Measurements from ENCODE around the gene CCDC32. TPM values are rescaled to one million over a fixed set of nuclear protein-coding genes. Genes with fewer than 3 reads are reported as not detected.

The CCDC32 gene, protein sequence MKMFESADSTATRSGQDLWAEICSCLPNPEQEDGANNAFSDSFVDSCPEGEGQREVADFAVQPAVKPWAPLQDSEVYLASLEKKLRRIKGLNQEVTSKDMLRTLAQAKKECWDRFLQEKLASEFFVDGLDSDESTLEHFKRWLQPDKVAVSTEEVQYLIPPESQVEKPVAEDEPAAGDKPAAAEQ
- total RNA-seq (2021), result 12.8 to 15.6 TPM (median 13.7 TPM) in 3 replicates
- Bru-seq, nascent RNA, result percentile 66 among the genes with signal in this experiment
- long read RNA-seq, experiment 1, transcript CCDC32-202 (4 exons, 1,519 nt), result major isoform, 8 of 20 reads
- long read RNA-seq, experiment 1, partial matches to known transcripts, result 4 of 20 reads
- long read RNA-seq, experiment 1, other reads (novel, unspliced or antisense), result 7 of 20 reads
- long read RNA-seq, experiment 2, transcript CCDC32-202 (4 exons, 1,519 nt), result major isoform, 5 of 16 reads
- long read RNA-seq, experiment 2, partial matches to known transcripts, result 2 of 16 reads
- long read RNA-seq, experiment 2, other reads (novel, unspliced or antisense), result 8 of 16 reads
- long read RNA-seq, experiment 3, transcript CCDC32-202 (4 exons, 1,519 nt), result major isoform, 11 of 17 reads
- long read RNA-seq, experiment 3, partial matches to known transcripts, result 2 of 17 reads
- long read RNA-seq, experiment 3, other reads (novel, unspliced or antisense), result 4 of 17 reads

DNA sequence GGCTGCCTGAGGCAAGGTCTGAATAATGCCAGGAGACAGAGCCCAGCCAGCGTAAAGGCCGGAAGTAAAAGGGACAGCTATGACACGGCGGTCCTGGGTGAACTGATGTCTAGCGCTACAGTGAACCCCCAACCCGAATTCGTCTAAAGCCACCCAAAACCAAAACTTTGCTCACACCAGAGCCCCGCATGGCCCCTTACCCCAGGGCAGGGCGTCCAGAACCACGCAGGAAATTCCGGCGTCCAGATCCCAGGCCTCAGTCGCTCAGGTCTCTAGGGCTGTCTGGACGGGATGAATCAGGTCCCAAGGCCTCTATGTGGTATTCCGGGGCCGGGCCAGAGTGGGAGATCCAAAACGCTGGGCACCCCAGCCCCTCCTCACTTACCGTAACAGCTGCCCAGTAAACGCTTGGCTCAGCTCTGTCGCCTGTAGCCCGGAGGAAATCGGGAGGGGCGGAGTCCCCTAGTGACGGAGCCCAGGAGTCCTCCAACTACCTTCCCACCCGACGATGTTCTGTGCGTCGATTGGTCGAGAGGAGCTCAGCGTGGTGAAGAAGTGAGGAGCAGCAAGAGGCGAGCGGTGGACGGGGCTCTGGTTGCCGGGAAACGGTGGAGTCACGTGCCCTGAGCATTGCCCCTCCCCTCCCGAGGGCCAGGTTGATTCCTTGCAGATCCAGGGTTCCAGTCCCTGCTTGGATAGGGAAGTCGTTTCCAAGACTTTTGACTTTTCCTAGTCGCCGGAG lies at the start of gene CCDC32:
Gene CCDC32, minus strand, starts transcription at position 452 of the 742 bp plus-strand sequence. CDS start 2,027 bp downstream, outside the sequence.
- H3K27ac Mint-ChIP-seq, result peak within 1 kb of the TSS; percentile 92
- no peaks in the 10 kb centered on the region for H3K27me3 Mint-ChIP-seq (ENCODE audit: low read depth)
- POLR2A ChIA-PET, result interaction anchor here (0.5 to 1.1 kb wide), 6 partner anchors 10 to 764 kb away, joined by 3 to 5 read pairs (median 3); no protein-coding TSS in a partner anchor
- peak; percentile 97 for DNase-seq (ENCODE audit: low spot score)
- CTCF ChIA-PET, result interaction anchor here (0.5 to 1.9 kb wide), 20 partner anchors 8 to 578 kb away, joined by 3 to 15 read pairs (median 4); partner anchors contain the start of gene VPS18
- H3K36me3 Mint-ChIP-seq, result no peaks in the 10 kb centered on the region
- ATAC-seq, result peak; percentile 98
- H3K4me1 Mint-ChIP-seq, result peaks cover 23% of the 10 kb centered on the region
- H3K9me3 Mint-ChIP-seq, result no peaks in the 10 kb centered on the region
- peak within 1 kb of the TSS; percentile 89 for H3K4me3 Mint-ChIP-seq
- TF ChIP-seq NFE2L1 (CRISPR knock-in tag; IDR thresholded peaks at IDR 0.05) (no peak), E2F4 (CRISPR knock-in tag; IDR thresholded peaks at IDR 0.05; ENCODE audit: borderline replicate concordance, low read depth) (no peak), SP1 (CRISPR knock-in tag; conservative IDR thresholded peaks at IDR 0.05) (0 out of 2 replicates have a peak, but pooled peaks have one; percentile 34), GABPB1 (CRISPR knock-in tag; IDR thresholded peaks at IDR 0.05) (no peak), ZNF317 (CRISPR knock-in tag; IDR thresholded peaks at IDR 0.05; ENCODE audit: borderline replicate concordance, low read depth) (no peak), ETV6 (CRISPR knock-in tag; IDR thresholded peaks at IDR 0.05) (peak; percentile 62; the same call in 1 of the 2 replicates), TCF7 (CRISPR knock-in tag; IDR thresholded peaks at IDR 0.05; ENCODE audit: low read depth) (no peak), HMGA2 (CRISPR knock-in tag; IDR thresholded peaks at IDR 0.05) (no peak), NFYB (CRISPR knock-in tag; conservative IDR thresholded peaks at IDR 0.05; ENCODE audit: low read depth) (peak; percentile 54; the same call in 1 of the 2 replicates), FOXK1 (CRISPR knock-in tag; IDR thresholded peaks at IDR 0.05) (no peak), JAZF1 (CRISPR knock-in tag; IDR thresholded peaks at IDR 0.05) (no peak), ZNF532 (CRISPR knock-in tag; IDR thresholded peaks at IDR 0.05; ENCODE audit: borderline replicate concordance) (no peak)
- TF ChIP-seq, protein P1, sequence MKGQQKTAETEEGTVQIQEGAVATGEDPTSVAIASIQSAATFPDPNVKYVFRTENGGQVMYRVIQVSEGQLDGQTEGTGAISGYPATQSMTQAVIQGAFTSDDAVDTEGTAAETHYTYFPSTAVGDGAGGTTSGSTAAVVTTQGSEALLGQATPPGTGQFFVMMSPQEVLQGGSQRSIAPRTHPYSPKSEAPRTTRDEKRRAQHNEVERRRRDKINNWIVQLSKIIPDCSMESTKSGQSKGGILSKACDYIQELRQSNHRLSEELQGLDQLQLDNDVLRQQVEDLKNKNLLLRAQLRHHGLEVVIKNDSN (CRISPR knock-in tag; IDR thresholded peaks at IDR 0.05), result peak; percentile 98
- TF ChIP-seq, protein P2, sequence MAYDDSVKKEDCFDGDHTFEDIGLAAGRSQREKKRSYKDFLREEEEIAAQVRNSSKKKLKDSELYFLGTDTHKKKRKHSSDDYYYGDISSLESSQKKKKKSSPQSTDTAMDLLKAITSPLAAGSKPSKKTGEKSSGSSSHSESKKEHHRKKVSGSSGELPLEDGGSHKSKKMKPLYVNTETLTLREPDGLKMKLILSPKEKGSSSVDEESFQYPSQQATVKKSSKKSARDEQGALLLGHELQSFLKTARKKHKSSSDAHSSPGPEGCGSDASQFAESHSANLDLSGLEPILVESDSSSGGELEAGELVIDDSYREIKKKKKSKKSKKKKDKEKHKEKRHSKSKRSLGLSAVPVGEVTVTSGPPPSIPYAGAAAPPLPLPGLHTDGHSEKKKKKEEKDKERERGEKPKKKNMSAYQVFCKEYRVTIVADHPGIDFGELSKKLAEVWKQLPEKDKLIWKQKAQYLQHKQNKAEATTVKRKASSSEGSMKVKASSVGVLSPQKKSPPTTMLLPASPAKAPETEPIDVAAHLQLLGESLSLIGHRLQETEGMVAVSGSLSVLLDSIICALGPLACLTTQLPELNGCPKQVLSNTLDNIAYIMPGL (CRISPR knock-in tag; IDR thresholded peaks at IDR 0.05), result no peak
- TF ChIP-seq, protein P3, sequence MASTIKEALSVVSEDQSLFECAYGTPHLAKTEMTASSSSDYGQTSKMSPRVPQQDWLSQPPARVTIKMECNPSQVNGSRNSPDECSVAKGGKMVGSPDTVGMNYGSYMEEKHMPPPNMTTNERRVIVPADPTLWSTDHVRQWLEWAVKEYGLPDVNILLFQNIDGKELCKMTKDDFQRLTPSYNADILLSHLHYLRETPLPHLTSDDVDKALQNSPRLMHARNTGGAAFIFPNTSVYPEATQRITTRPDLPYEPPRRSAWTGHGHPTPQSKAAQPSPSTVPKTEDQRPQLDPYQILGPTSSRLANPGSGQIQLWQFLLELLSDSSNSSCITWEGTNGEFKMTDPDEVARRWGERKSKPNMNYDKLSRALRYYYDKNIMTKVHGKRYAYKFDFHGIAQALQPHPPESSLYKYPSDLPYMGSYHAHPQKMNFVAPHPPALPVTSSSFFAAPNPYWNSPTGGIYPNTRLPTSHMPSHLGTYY (CRISPR knock-in tag; IDR thresholded peaks at IDR 0.05), result no peak
- TF ChIP-seq, protein P4, sequence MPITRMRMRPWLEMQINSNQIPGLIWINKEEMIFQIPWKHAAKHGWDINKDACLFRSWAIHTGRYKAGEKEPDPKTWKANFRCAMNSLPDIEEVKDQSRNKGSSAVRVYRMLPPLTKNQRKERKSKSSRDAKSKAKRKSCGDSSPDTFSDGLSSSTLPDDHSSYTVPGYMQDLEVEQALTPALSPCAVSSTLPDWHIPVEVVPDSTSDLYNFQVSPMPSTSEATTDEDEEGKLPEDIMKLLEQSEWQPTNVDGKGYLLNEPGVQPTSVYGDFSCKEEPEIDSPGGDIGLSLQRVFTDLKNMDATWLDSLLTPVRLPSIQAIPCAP (CRISPR knock-in tag; IDR thresholded peaks at IDR 0.05), result no peak
- TF ChIP-seq, protein P5, sequence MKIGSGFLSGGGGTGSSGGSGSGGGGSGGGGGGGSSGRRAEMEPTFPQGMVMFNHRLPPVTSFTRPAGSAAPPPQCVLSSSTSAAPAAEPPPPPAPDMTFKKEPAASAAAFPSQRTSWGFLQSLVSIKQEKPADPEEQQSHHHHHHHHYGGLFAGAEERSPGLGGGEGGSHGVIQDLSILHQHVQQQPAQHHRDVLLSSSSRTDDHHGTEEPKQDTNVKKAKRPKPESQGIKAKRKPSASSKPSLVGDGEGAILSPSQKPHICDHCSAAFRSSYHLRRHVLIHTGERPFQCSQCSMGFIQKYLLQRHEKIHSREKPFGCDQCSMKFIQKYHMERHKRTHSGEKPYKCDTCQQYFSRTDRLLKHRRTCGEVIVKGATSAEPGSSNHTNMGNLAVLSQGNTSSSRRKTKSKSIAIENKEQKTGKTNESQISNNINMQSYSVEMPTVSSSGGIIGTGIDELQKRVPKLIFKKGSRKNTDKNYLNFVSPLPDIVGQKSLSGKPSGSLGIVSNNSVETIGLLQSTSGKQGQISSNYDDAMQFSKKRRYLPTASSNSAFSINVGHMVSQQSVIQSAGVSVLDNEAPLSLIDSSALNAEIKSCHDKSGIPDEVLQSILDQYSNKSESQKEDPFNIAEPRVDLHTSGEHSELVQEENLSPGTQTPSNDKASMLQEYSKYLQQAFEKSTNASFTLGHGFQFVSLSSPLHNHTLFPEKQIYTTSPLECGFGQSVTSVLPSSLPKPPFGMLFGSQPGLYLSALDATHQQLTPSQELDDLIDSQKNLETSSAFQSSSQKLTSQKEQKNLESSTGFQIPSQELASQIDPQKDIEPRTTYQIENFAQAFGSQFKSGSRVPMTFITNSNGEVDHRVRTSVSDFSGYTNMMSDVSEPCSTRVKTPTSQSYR (CRISPR knock-in tag; IDR thresholded peaks at IDR 0.05), result no peak
- TF ChIP-seq, protein P6, sequence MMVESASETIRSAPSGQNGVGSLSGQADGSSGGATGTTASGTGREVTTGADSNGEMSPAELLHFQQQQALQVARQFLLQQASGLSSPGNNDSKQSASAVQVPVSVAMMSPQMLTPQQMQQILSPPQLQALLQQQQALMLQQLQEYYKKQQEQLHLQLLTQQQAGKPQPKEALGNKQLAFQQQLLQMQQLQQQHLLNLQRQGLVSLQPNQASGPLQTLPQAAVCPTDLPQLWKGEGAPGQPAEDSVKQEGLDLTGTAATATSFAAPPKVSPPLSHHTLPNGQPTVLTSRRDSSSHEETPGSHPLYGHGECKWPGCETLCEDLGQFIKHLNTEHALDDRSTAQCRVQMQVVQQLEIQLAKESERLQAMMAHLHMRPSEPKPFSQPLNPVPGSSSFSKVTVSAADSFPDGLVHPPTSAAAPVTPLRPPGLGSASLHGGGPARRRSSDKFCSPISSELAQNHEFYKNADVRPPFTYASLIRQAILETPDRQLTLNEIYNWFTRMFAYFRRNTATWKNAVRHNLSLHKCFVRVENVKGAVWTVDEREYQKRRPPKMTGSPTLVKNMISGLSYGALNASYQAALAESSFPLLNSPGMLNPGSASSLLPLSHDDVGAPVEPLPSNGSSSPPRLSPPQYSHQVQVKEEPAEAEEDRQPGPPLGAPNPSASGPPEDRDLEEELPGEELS (CRISPR knock-in tag; IDR thresholded peaks at IDR 0.05), result no peak
